CD4-positive, alpha-beta T cell treated with Interferon gamma for 1 hour (primary cell): ENCODE results near the gene STAC.

Experiments used
- DNase-seq: peaks from one replicate; pipeline ENCODE4 v3.0.0-alpha.2; 2020

The STAC gene

GRCh38 chr3:36596419-36596818 is 216.1 kb downstream of the STAC start:
- DNase-seq: no peak

GRCh38 chr3:36597422-36597821 is 217.1 kb downstream of the STAC start:
- no peak for DNase-seq
